Measurements from ENCODE around the gene EIF4E3.

Gene EIF4E3

GRCh38 chr3:71680603-71681002, 44.6 kb downstream of the EIF4E3 start:
- H3K4me3 ChIP-seq (ENCODE audit: low read length) = peak overlapping the region; percentile 30
- no peak for TF ChIP-seq CTCF (conservative IDR thresholded peaks at IDR 0.05; ENCODE audit: low read length)
- DNase-seq (ENCODE audit: low read depth) = peak; percentile 58

- TF ChIP-seq CTCF (conservative IDR thresholded peaks at IDR 0.05; ENCODE audit: low read length) = no peak
- DNase-seq (ENCODE audit: low read depth) = no peak
- no peak overlapping the region for H3K4me3 ChIP-seq (ENCODE audit: low read length)
Observed at GRCh38 chr3:71676931-71677330, 48.3 kb downstream of the EIF4E3 start.

GRCh38 chr3:71673486-71673885, 51.7 kb downstream of the EIF4E3 start:
- no peak for TF ChIP-seq CTCF (conservative IDR thresholded peaks at IDR 0.05; ENCODE audit: low read length)
- H3K4me3 ChIP-seq (ENCODE audit: low read length) = no peak overlapping the region
- DNase-seq (ENCODE audit: low read depth) = peak; percentile 42

GRCh38 chr3:71672807-71673206, 52.4 kb downstream of the EIF4E3 start:
- no peak overlapping the region for H3K4me3 ChIP-seq (ENCODE audit: low read length)
- no peak for TF ChIP-seq CTCF (conservative IDR thresholded peaks at IDR 0.05; ENCODE audit: low read length)
- no peak for DNase-seq (ENCODE audit: low read depth)

GRCh38 chr3:71672340-71672739, 52.9 kb downstream of the EIF4E3 start:
- no peak for DNase-seq (ENCODE audit: low read depth)
- no peak overlapping the region for H3K4me3 ChIP-seq (ENCODE audit: low read length)
- no peak for TF ChIP-seq CTCF (conservative IDR thresholded peaks at IDR 0.05; ENCODE audit: low read length)

GRCh38 chr3:71671216-71671845, 53.9 kb downstream of the EIF4E3 start:
- TF ChIP-seq CTCF (conservative IDR thresholded peaks at IDR 0.05; ENCODE audit: low read length) = no peak
- no peak overlapping the region for H3K4me3 ChIP-seq (ENCODE audit: low read length)
- no peak for DNase-seq (ENCODE audit: low read depth)

- no peak for TF ChIP-seq CTCF (conservative IDR thresholded peaks at IDR 0.05; ENCODE audit: low read length)
- DNase-seq (ENCODE audit: low read depth) = no peak
- no peak overlapping the region for H3K4me3 ChIP-seq (ENCODE audit: low read length)
Observed at GRCh38 chr3:71662568-71662967, 62.6 kb downstream of the EIF4E3 start.

Measured in AG10803 (cell line).